GM19452 (cell line): Measurements from ENCODE around the gene BTK.

Experiments
- ATAC-seq: cut with Tn5 transposase; IDR thresholded peaks from one replicate; pipeline ENCODE4 v1.9.1; 2021; ENCODE audit not compliant: unreplicated experiment

The BTK gene

GRCh38 chrX:101393530-101394305 is 7.7 kb upstream of the BTK start:
- ATAC-seq = no peak

DNA sequence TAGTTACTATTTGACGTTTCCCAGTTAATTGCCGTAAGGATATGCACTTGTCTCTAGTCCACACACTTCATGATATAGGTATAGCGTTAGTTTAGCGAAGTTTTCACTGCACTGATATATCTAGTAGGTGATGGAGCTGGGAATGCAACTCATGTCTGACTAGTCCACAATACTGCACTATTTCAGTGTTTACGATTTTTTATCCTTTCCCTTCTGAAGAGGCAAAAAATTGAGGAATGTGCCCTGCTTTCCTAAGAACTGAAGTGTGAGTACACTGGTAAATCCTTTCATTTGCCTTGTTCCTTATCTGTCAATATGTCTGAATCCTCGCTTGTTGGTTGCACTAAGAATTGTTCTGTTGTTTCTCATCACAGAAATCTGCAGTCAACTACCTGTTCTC is 5.8 kb upstream of the BTK start:
- ATAC-seq = no peak

GRCh38 chrX:101390664-101391525 is 4.9 kb upstream of the BTK start, which contains the start of gene RPL36A:
TSS of gene RPL36A (plus strand) at chrX:101391011. CDS start at chrX:101391044, 33 bp downstream.
- ATAC-seq = peak; percentile 83

- no peak for ATAC-seq
Observed at GRCh38 chrX:101388604-101389003, 2.6 kb upstream of the BTK start.

GRCh38 chrX:101386542-101386885 is 523 bp upstream of the BTK start:
- ATAC-seq = no peak

DNA sequence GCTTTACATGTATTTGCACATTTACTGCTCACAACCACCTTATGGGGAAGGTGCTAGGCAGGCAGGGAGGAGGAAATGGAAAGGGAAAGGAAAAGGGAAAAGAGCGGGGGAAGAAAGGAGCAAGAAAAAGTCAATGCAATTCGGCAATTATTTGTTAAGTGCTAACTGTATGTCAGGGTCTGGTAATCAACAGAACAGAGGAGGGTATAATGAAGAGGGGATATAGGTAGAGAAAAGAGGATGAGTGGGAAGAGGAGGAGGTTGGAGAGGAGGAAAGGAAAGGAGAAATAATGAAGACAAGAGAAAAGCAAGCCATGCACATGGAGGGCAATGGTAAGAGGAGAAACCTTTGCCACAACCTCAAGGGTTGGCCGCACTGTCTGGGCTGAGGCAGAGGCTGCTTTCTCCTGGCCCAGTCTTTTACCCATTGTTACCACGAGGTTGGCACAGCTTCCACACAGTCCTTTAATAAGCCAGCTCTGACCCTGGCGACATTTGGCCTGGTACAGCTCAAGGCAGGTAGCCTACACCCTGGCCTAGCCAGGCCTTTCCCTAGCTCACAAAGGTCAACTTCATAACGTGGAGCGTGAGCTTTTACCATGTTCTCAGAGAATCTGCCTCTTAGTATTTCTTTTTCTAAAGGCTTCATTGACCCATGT is 836 bp downstream of the BTK start:
- ATAC-seq = no peak

DNA sequence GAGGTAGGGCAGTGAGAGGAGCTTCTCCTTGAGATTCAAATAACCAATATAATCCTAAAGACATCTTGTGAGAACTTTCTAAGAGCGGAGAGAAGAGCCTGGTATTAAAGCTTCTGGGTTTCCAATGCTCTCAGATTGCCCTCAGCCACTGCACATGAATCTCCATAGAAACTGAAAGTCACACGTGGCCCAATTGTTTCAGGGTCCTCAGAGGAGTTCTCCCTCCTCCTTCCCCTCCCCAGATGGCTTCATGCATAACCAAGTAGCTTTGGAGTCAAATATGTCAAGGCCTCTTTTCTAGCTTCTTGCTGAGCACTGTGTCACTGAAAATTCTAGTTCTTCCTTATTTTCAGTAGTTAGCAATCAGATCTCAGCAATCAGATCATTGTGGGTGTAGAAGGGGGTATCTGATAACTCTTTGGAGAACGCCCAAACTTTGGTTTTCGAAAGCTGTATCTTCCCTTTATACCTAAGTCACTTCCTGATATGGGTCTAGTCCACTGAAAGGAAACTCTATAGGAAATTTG is 2.2 kb downstream of the BTK start:
- ATAC-seq = peak; percentile 78

DNA sequence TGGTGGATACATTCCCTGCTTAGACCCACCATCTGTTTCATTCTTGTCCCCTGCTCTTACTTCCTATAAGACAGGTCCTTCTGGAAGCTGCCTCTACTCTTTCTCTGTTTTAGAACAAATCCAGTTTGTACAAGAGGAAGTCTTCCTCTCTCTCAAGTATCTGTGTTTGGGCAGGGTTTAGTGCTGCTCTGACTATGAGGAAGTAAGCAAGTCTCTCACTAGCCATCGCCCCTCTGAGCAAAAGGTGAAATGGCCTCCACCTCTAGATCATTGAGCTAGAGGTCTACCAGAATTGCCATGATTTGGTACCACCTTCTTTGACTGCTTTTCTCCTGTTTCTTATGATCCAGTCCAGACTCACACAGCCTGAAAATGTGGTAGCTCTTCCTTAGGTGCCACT is 8.4 kb downstream of the BTK start:
- ATAC-seq = no peak

- peak; percentile 88 for ATAC-seq
Observed at GRCh38 chrX:101370888-101371504, 15.0 kb downstream of the BTK start.

GRCh38 chrX:101369687-101370086 is 16.3 kb downstream of the BTK start:
- ATAC-seq = no peak

DNA sequence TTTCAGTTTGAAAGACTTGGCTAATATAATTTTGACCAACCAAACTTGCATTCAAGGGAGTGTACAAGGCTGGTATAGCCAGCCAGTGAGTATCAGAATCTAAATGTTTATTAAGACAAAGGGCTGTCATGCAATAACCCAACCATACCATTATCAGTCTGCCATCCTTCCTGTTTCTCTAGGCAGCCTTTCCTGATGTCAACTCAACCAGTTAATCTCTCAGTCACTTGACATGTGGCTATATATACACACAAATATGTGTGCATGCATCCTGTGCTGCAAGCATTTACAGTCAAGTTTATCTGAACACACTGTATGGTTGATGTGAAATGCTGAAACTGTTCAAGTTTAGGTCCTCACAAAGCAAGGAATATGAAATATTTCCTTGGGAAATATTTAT is 17.2 kb downstream of the BTK start:
- no peak for ATAC-seq

DNA sequence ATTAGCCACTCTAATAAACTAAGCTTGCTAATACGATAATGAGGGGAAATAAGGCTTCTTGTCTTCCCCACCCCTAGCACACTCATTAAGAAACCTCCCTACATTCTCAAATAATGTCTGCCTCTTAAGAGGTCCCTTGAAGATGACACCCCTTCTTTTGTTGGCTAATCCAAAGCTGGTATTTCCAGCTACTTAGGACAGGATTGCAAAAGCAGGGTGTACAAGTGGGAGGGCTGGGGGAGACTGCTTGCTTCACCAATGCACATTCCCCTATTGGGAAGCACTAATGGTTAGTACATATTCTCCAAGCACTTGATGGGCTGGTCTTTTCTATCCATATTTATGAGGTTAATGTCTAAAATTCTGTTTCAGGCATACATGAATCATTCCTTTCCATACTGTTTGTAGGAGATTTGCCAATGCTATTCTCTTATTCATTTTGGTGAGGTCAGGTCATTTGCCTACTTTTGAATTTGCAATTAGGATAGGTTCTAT is 20.6 kb downstream of the BTK start:
- no peak for ATAC-seq

DNA sequence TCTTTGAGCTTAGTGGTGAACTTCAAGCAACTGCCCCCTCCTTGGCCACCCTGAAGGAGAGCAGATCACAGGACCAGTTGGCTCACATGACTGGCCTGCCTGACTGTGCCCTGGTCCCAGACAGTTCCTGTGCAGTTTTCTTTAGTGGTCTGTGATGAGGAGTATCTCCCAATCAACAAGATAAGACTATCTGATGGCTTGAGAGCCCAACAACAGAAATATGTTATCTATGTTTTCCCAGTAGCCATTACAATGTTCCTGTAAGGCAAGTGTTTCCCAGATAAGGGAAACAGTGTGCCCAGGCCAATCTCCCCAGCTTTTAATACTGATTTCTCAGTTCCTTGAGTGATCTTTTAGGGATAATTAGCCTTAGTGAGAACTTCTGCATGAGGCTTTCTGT is 23.2 kb downstream of the BTK start:
- no peak for ATAC-seq

DNA sequence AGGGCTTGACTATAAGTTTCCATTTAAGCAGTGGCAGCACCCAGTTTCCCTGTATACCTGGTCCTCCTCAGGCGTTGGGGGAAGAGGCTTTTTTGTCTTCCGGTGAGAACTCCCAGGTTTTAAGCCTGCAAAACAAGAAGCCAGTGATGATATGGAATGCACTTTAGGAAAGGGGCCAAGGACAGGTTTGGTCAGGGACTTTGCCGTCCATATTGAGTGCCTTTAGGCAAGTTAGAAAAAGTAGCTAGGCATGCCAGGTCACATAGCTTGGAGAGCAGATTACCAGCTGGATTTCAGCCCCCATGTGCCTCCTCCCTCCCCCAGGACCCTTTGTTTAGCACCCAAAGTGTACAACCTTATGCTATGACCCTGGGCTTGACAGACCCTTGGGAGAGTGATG is 23.9 kb downstream of the BTK start:
- no peak for ATAC-seq

- ATAC-seq = no peak
Observed at GRCh38 chrX:101360390-101360789, 25.6 kb downstream of the BTK start.

DNA sequence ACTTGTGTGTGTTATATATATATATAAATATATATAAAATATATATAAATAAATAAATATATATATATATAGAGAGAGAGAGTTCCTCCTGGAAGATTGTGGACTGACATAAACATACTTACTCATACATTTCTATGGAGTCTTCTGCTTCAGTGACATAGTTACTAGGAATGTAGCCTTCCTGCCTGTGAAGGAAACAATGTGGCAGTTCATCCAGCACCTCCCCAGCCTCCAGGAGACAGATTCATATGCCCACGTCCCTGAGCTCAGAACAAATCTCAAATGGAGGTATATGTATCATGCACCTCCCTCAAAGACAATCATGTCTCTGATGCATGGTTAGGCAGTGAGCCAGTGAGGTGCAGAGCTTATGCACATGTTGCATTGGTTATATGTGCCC is 26.0 kb downstream of the BTK start:
- no peak for ATAC-seq

DNA sequence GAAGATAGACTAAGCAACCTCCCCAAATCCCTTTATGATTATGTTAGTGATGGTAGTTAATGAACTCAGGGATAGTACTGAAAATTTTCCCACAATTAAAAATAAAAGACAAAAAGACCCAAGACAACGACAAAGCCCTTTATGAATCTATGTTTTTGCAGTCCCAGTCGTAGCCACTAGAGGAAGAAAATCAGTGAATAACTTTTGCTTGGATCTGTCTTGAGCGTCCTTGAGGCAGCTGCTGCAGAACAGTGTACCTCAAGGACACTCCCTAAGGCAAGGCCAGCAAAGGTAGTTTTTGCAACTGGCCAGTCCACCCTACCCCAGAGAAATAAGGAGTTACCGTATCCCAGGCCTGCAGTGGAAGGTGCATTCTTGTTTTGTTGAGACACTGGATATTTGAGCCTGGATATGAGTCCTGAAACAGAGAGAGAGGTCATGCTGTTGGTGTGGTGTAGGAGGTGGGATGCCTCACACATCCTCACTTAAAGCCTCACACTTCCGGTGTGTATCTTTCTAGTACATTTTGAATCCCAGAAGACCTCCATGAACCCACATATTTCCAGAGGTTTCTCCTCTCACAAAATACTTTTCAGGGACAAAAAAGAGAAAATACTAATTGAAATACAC is 28.7 kb downstream of the BTK start:
- no peak for ATAC-seq

DNA sequence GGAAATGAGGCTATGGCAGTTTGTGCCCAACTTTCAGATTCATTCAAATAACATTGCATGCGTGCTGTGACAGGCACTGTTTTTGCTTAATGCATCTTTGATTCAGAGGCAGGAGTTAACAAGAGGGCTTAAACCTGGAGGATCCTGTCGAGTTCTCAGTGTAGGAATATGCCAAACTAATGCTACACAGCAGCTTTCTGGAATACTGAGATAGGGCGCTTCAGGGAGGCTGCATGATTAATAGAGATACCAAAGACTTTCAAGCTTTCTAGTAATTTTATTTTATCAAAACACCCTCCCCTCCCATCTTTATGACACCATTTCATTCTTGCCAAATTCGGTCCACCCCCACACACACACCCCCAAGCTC is 36.8 kb downstream of the BTK start:
- ATAC-seq = no peak

DNA sequence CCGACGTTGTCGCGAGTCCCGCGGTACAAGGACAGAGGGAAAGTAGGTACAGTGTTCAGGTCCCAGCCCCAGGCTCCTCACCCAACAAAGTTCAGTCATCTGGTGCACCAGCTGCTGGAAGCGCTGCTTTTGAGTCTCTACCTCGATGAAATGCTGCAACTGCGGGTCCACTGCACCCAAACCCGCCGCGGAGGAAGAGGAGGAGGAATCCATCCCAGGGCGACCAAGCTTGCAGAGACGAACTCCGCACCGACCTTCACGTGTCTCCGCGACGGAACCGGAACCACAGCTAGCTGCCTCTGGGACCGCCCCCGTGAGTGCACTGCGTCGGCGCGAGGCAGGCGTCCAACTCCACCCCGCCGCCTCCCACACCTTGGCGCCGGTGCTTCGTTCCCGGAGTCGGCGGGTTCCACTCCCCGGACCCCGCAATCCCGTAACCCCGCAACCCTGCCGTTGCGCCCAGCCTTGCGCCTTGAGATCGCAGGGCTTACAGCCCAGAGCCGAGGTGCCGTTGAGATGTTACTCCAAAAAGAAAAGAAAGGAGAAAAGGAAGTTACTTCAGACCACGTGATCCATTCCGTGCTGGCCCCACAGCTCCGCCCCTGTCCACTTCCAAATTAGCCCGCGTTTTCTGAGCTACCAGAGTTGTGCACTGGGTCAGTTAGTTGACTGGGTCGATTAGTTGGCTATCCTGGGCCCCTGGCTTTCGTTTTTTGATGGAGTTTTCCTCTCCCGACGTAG is 37.4 kb downstream of the BTK start, which contains the start of gene TIMM8A:
Gene TIMM8A (minus strand): TSS at position 291 of the 741 bp plus-strand sequence. CDS start 78 bp downstream, at position 213.
- ATAC-seq = peak; percentile 99
